ENCODE measurements around the gene CD38. TPM values are rescaled to one million over a fixed set of nuclear protein-coding genes. Genes with fewer than 3 reads are reported as not detected.

CD38 gene
- total and polyA plus RNA-seq, 2 of the 13 experiments (the other 11 are each of a cell fraction or from before 2014, with no cell fraction given) = not detected

- H3K4me1 ChIP-seq (ENCODE audit: insufficient read depth, low read length) = peaks cover 17% of the 10 kb centered on the region
- peaks cover 0 to 10% of the 10 kb centered on the region in 2 experiments; a peak in 2 of 5 replicates for H3K27me3 ChIP-seq (ENCODE audit: control insufficient read depth in 1 of 2, insufficient read depth in 2 of 2, low read length in 2 of 2)
- ChIA-PET CTCF (ENCODE audit: low intra/inter-chr PET ratio, low total read pairs) (no interaction called here), POLR2A (no interaction called here)
- BruUV-seq (replicated peaks) = no TSS peak
- TF ChIP-seq DMAP1 (CRISPR knock-in tag; IDR thresholded peaks at IDR 0.05) (no peak), ZNF354B (CRISPR knock-in tag; IDR thresholded peaks at IDR 0.05) (no peak), YEATS4 (CRISPR knock-in tag; IDR thresholded peaks at IDR 0.05; ENCODE audit: borderline replicate concordance) (no peak), ZNF263 (CRISPR knock-in tag; IDR thresholded peaks at IDR 0.05) (no peak), SRSF1 (optimal IDR thresholded peaks at IDR 0.05; ENCODE audit: low read depth, low read length) (no peak), ZC3H4 (CRISPR knock-in tag; IDR thresholded peaks at IDR 0.05; ENCODE audit: borderline replicate concordance) (no peak), KDM1A (CRISPR knock-in tag; IDR thresholded peaks at IDR 0.05) (no peak), ZSCAN31 (CRISPR knock-in tag; IDR thresholded peaks at IDR 0.05; ENCODE audit: low read depth) (no peak), ZNF121 (CRISPR knock-in tag; IDR thresholded peaks at IDR 0.05) (no peak), NR3C1 (CRISPR knock-in tag; IDR thresholded peaks at IDR 0.05) (no peak), HNRNPK (IDR thresholded peaks at IDR 0.05; ENCODE audit: low read depth, low read length, poor library complexity, severe bottlenecking) (no peak), ZFP90 (CRISPR knock-in tag; IDR thresholded peaks at IDR 0.05; ENCODE audit: borderline replicate concordance) (no peak), CREB1 (IDR thresholded peaks at IDR 0.05) (no peak), CREB1 (CRISPR knock-in tag; IDR thresholded peaks at IDR 0.05) (no peak), ATM (IDR thresholded peaks at IDR 0.05; ENCODE audit: borderline replicate concordance) (no peak)
- no peak overlapping the region for H2AFZ ChIP-seq (ENCODE audit: low read length)
- DNase-seq (ENCODE audit: low spot score) (no peak), FAIRE-seq (no peak), ATAC-seq (no peak)
- no peak overlapping the region for H3K4me2 ChIP-seq (ENCODE audit: low read depth, low read length)
- peaks cover 7% of the 10 kb centered on the region for H3K9me3 ChIP-seq (ENCODE audit: low read length)
- H3K4me3 ChIP-seq (replicated peaks in 1 of 3; ENCODE audit: insufficient read depth in 1 of 3, low read depth in 2 of 3, low read length in 3 of 3) = no peak overlapping the region
- H4K20me1 ChIP-seq (ENCODE audit: insufficient read depth, low read length) = no peaks in the 10 kb centered on the region
- H3K79me2 ChIP-seq (ENCODE audit: insufficient read depth, low read length) = no peaks in the 10 kb centered on the region
- no peak overlapping the region for H3K9ac ChIP-seq (ENCODE audit: insufficient read depth, low read depth, low read length)
- no peaks in the 10 kb centered on the region for H3K36me3 ChIP-seq (replicated peaks in 1 of 2; ENCODE audit: control insufficient read depth in 1 of 2, insufficient read depth in 2 of 2, low read length in 2 of 2)
- intact Hi-C loops (cut with micrococcal nuclease; ENCODE audit: unreplicated experiment) = no loop called here
- in situ Hi-C loops (cut with HindIII; ENCODE audit: extremely low pct_ligation_motif_present, low pct_unique_long_range_greater_than_20kb) = no loop called here
- 0% methylated on average over 3 of the region's 3 CpGs for WGBS (ENCODE audit: low lambda C conversion rate)
- no peak overlapping the region for H3K27ac ChIP-seq (ENCODE audit: extremely low read length, insufficient read depth, low read length)
Measured at GRCh38 chr4:15737255-15737654, 40.9 kb upstream of the CD38 start.
